PC-3 (cell line): Measurements from ENCODE around the gene PTPRN2. TPM values are rescaled to one million over a fixed set of nuclear protein-coding genes. Genes with fewer than 3 reads are reported as not detected.

Experiments used
- ATAC-seq: fragments of 200-7000 bp; cut with Tn5 transposase; 2 replicates; pipeline ENCODE4 v1.9.1; 2020; ENCODE audit warnings: mild to moderate bottlenecking, moderate library complexity
- BruUV-seq: library from RNA; stranded (reverse); fragments of 400-500 nt; replicated peaks from 2 replicates; lab custom pipeline; 2021; lab: Mats Ljungman, UMichigan
- CTCF ChIA-PET: fragments of 300-600 bp; sonication (Branson Sonifier 250); formaldehyde crosslinking; loops from one replicate; lab custom pipeline; 2022; ENCODE audit warnings: antibody characterized with exemption; lab: Charles Lee
- POLR2A ChIA-PET: fragments of 300-600 bp; sonication (Branson Sonifier 250); formaldehyde crosslinking; loops from one replicate; lab custom pipeline; 2022; ENCODE audit warnings: antibody characterized with exemption; ENCODE audit not compliant: unreplicated experiment; lab: Charles Lee
- DNase-seq: peaks from one replicate; pipeline ENCODE4 v3.0.0-alpha.2; 2015
- H2AFZ ChIP-seq: fragments of 300-600 bp; sonication (generic); 2 replicates; pipeline ENCODE4 v1.6.0; 2016; ENCODE audit warnings: antibody characterized with exemption, low read length
- H3F3A ChIP-seq: fragments of 300-600 bp; sonication (generic); one replicate; pipeline ENCODE4 v1.6.0; 2017; ENCODE audit warnings: antibody characterized with exemption, low read length, control low read depth, mild to moderate bottlenecking; ENCODE audit not compliant: unreplicated experiment
- H3K27ac ChIP-seq: fragments of 300-600 bp; sonication (generic); 2 replicates; pipeline ENCODE4 v1.5.1; 2016; ENCODE audit warnings: mild to moderate bottlenecking, low read length
- H3K27me3 ChIP-seq: fragments of 300-600 bp; sonication (generic); 2 replicates; pipeline ENCODE4 v1.6.1; 2016; ENCODE audit warnings: low read length, mixed read lengths
- H3K36me3 ChIP-seq: fragments of 300-600 bp; sonication (generic); 2 replicates; pipeline ENCODE4 v1.6.1; 2016; ENCODE audit warnings: low read depth, mixed run types, low read length, mixed read lengths
- H3K4me1 ChIP-seq: fragments of 300-600 bp; sonication (generic); 2 replicates; pipeline ENCODE4 v1.5.1; 2016; ENCODE audit warnings: low read length; ENCODE audit not compliant: insufficient read depth
- H3K4me2 ChIP-seq: fragments of 300-600 bp; sonication (generic); 2 replicates; pipeline ENCODE4 v1.6.0; 2016; ENCODE audit warnings: low read length
- H3K4me3 ChIP-seq: fragments of 300-600 bp; sonication (generic); 2 replicates; pipeline ENCODE4 v1.5.1; 2016; ENCODE audit warnings: mild to moderate bottlenecking, low read length, mixed read lengths
- H3K79me2 ChIP-seq: fragments of 300-600 bp; sonication (generic); 2 replicates; pipeline ENCODE4 v1.6.1; 2017; ENCODE audit warnings: low read length, mixed read lengths
- H3K9ac ChIP-seq: fragments of 300-600 bp; sonication (generic); 2 replicates; pipeline ENCODE4 v1.6.0; 2016; ENCODE audit warnings: mild to moderate bottlenecking, low read length
- H3K9me2 ChIP-seq: fragments of 300-600 bp; sonication (generic); replicated peaks from 2 replicates; pipeline ENCODE4 v1.6.1; 2016; ENCODE audit warnings: mixed run types, low read length, mixed read lengths
- H3K9me3 ChIP-seq: fragments of 300-600 bp; sonication (generic); 2 replicates; pipeline ENCODE4 v1.6.1; 2016; ENCODE audit warnings: low read length, mixed read lengths
- H4K20me1 ChIP-seq: fragments of 300-600 bp; sonication (generic); 2 replicates; pipeline ENCODE4 v1.6.1; 2016; ENCODE audit warnings: low read length, mixed read lengths
- EZH2 ChIP-seq: fragments of 300-600 bp; sonication (generic); IDR thresholded peaks from one replicate; pipeline ENCODE4 v1.6.1; 2017; ENCODE audit warnings: antibody characterized with exemption, mild to moderate bottlenecking, low read length; ENCODE audit not compliant: unreplicated experiment
- EZH2phosphoT487 ChIP-seq: fragments of 300-600 bp; sonication (generic); IDR thresholded peaks from 2 replicates; pipeline ENCODE4 v1.6.1; 2018; ENCODE audit warnings: mild to moderate bottlenecking, antibody characterized with exemption, low read length, borderline replicate concordance
- intact Hi-C: fragments of 100-400 bp; cut with micrococcal nuclease; formaldehyde crosslinking; loops from 2 replicates; pipeline ENCODE4 v1.9.0; 2023
- total RNA-seq: library from RNA; depleted of rRNA; stranded (reverse); fragments of >200 nt; gene quantifications from 2 replicates; pipeline ENCODE4 v1.2.3, GENCODE V29; 2014
- TF ChIP-seq, protein P1 (sequence below): fragments of 300-600 bp; sonication (generic); conservative IDR thresholded peaks from 2 replicates; pipeline ENCODE4 v1.5.1; 2017; ENCODE audit warnings: antibody characterized with exemption, low read depth, mild to moderate bottlenecking, low read length

PTPRN2 gene
- total RNA-seq, 1 experiment from 2014 or later: 3.2 TPM

- no peaks in the 10 kb centered on the region for H4K20me1 ChIP-seq
- H3K9me3 ChIP-seq: no peaks in the 10 kb centered on the region
- peaks cover 52% of the 10 kb centered on the region for H3K27me3 ChIP-seq
- no peaks in the 10 kb centered on the region for H3K79me2 ChIP-seq
- no peaks in the 10 kb centered on the region for H3F3A ChIP-seq
- no TSS peak for BruUV-seq
- TF ChIP-seq EZH2phosphoT487 (no peak), EZH2 (no peak)
- TF ChIP-seq, protein P1, sequence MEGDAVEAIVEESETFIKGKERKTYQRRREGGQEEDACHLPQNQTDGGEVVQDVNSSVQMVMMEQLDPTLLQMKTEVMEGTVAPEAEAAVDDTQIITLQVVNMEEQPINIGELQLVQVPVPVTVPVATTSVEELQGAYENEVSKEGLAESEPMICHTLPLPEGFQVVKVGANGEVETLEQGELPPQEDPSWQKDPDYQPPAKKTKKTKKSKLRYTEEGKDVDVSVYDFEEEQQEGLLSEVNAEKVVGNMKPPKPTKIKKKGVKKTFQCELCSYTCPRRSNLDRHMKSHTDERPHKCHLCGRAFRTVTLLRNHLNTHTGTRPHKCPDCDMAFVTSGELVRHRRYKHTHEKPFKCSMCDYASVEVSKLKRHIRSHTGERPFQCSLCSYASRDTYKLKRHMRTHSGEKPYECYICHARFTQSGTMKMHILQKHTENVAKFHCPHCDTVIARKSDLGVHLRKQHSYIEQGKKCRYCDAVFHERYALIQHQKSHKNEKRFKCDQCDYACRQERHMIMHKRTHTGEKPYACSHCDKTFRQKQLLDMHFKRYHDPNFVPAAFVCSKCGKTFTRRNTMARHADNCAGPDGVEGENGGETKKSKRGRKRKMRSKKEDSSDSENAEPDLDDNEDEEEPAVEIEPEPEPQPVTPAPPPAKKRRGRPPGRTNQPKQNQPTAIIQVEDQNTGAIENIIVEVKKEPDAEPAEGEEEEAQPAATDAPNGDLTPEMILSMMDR: no peak
- H3K4me1 ChIP-seq: no peaks in the 10 kb centered on the region
- DNase-seq (no peak), ATAC-seq (no peak)
- intact Hi-C loops: no loop called here
- no peak overlapping the region for H3K9ac ChIP-seq
- H3K27ac ChIP-seq: no peak overlapping the region
- H3K9me2 ChIP-seq: no peaks in the 10 kb centered on the region
- POLR2A ChIA-PET: no interaction called here
- CTCF ChIA-PET: no interaction called here
- H3K4me2 ChIP-seq: no peak overlapping the region
- H2AFZ ChIP-seq: no peak overlapping the region
- no peak overlapping the region for H3K4me3 ChIP-seq
- no peaks in the 10 kb centered on the region for H3K36me3 ChIP-seq
These were observed 113.7 kb downstream of the PTPRN2 start for GRCh38 chr7:158473946-158474345.

DNA sequence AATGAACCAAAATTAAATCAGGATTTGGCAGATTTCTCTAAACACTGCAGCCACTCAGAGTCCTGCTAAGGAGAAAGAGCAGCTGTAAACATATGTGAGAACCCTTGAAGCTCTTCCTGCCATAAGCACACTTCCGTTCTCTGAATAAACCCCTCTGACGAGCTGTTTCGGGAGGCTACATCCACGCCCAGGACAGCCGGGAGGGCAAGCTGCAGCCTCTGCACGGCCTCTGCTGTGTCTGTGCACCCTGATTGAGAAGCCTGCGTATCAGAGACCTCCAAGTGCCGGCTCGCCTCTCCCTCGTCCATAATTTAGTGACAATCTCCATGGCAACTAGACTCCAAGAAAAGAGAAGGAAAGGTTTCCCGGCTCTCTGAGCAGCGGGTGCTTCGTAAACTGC, 114.4 kb downstream of the PTPRN2 start:
- Histone ChIP-seq H3K36me3 (no peaks in the 10 kb centered on the region), H3K9ac (no peak overlapping the region), H3K4me2 (no peak overlapping the region), H3K27ac (no peak overlapping the region), H3K27me3 (peaks cover 53% of the 10 kb centered on the region), H3K4me1 (no peaks in the 10 kb centered on the region), H3K79me2 (no peaks in the 10 kb centered on the region), H3K9me2 (no peaks in the 10 kb centered on the region), H3K9me3 (no peaks in the 10 kb centered on the region), H3K4me3 (no peak overlapping the region), H3F3A (no peaks in the 10 kb centered on the region), H2AFZ (no peak overlapping the region), H4K20me1 (no peaks in the 10 kb centered on the region)
- TF ChIP-seq, protein P1: no peak
- TF ChIP-seq EZH2: no peak
- TF ChIP-seq EZH2phosphoT487: no peak
- ChIA-PET CTCF (no interaction called here), POLR2A (no interaction called here)
- no peak for DNase-seq
- ATAC-seq: peak; percentile 27; the same call in 1 of the 2 replicates
- intact Hi-C loops: no loop called here
- no TSS peak for BruUV-seq

- Histone ChIP-seq H3K79me2 (no peaks in the 10 kb centered on the region), H3F3A (no peaks in the 10 kb centered on the region), H4K20me1 (no peaks in the 10 kb centered on the region), H3K9me2 (no peaks in the 10 kb centered on the region), H3K9ac (no peak overlapping the region), H3K27ac (no peak overlapping the region), H3K9me3 (no peaks in the 10 kb centered on the region), H3K27me3 (peaks cover 59% of the 10 kb centered on the region), H3K4me1 (no peaks in the 10 kb centered on the region), H3K4me2 (no peak overlapping the region), H3K4me3 (no peak overlapping the region), H3K36me3 (no peaks in the 10 kb centered on the region), H2AFZ (no peak overlapping the region)
- POLR2A ChIA-PET: no interaction called here
- no peak for DNase-seq
- ATAC-seq: no peak
- intact Hi-C loops: no loop called here
- TF ChIP-seq EZH2phosphoT487: no peak
- TF ChIP-seq, protein P1: no peak
- TF ChIP-seq EZH2: no peak
- BruUV-seq: no TSS peak
- CTCF ChIA-PET: no interaction called here
These were observed 115.0 kb downstream of the PTPRN2 start for GRCh38 chr7:158472596-158472995.
